HCT116 (cell line): ENCODE data around the gene PIP4K2A. TPM values are rescaled to one million over a fixed set of nuclear protein-coding genes. Genes with fewer than 3 reads are reported as not detected.

Experiments
- ATAC-seq: fragments of 200-7000 bp; cut with Tn5 transposase; 2 replicates; pipeline ENCODE4 v1.9.1; 2020; ENCODE audit warnings: mild to moderate bottlenecking, moderate library complexity
- BruUV-seq: library from RNA; stranded (reverse); fragments of 400-500 nt; replicated peaks from 2 replicates; lab custom pipeline; 2021; lab: Mats Ljungman, UMichigan
- CTCF ChIA-PET: fragments of 300-600 bp; sonication (Branson Sonifier 250); formaldehyde crosslinking; loops from one replicate; lab custom pipeline; 2021; ENCODE audit warnings: antibody characterized with exemption; lab: Charles Lee
- POLR2A ChIA-PET: fragments of 300-600, 350-600 bp; sonication (Branson Sonifier 250); formaldehyde crosslinking; loops from one replicate; lab custom pipeline; 2021; ENCODE audit warnings: antibody characterized with exemption; lab: Charles Lee
- RAD21 ChIA-PET, 2 experiments: fragments of 300-600 bp; sonication (Branson Sonifier 250); formaldehyde crosslinking; loops; one replicate each; lab custom pipeline; 2023; ENCODE audit warnings: low total read pairs in 2 of 2; ENCODE audit not compliant: uncharacterized antibody in 2 of 2, unreplicated experiment in 2 of 2, low non-redundant PET in 1 of 2; lab: Charles Lee
- DNase-seq: peaks from one replicate; pipeline ENCODE4 v3.0.0-alpha.2; 2010; ENCODE audit warnings: low read depth, low spot score
- H2AFZ ChIP-seq: fragments of 200-600 bp; shearing (Covaris generic), sonication (generic); 2 replicates; pipeline ENCODE4 v1.6.1; 2017; ENCODE audit warnings: low read depth, mixed run types, mixed read lengths, antibody characterized with exemption, low read length; ENCODE audit not compliant: poor library complexity, severe bottlenecking
- H3K27ac ChIP-seq: 2 replicates; pipeline ENCODE4 v1.5.1; 2012; ENCODE audit warnings: low read depth, low read length
- H3K27me3 ChIP-seq: fragments of 200-600 bp; sonication (generic); 2 replicates; pipeline ENCODE4 v1.6.1; 2016; ENCODE audit warnings: mixed run types, low read length, mixed read lengths; ENCODE audit not compliant: insufficient read depth
- H3K36me3 ChIP-seq, 2 experiments: fragments of 200-500 bp in 1 of 2; fragments of 200-600 bp in 1 of 2; sonication (Bioruptor generic) in 1 of 2; sonication (generic) in 1 of 2; 2 replicates each; pipeline versions ENCODE4 v1.5.1 to v1.6.1; 2014 to 2016; ENCODE audit warnings: low read length in 2 of 2, inconsistent platforms in 1 of 2, mixed read lengths in 1 of 2, mixed run types in 1 of 2; ENCODE audit not compliant: insufficient read depth in 2 of 2, control insufficient read depth in 1 of 2
- H3K4me1 ChIP-seq, 2 experiments: fragments of 200-600 bp in 1 of 2; sonication (generic) in 1 of 2; 2 replicates each; pipeline versions ENCODE4 v1.5.1 to v1.6.1; 2012 to 2017; ENCODE audit warnings: low read length in 2 of 2, inconsistent platforms in 1 of 2, mild to moderate bottlenecking in 1 of 2, mixed read lengths in 1 of 2, mixed run types in 1 of 2, moderate library complexity in 1 of 2; ENCODE audit not compliant: insufficient read depth in 2 of 2, control insufficient read depth in 1 of 2
- H3K4me2 ChIP-seq: fragments of 200-600 bp; sonication (generic); 2 replicates; pipeline ENCODE4 v1.6.1; 2017; ENCODE audit warnings: mixed run types, low read length, mixed read lengths
- H3K4me3 ChIP-seq, 2 experiments: fragments of 200-600 bp in 1 of 2; sonication (generic) in 1 of 2; replicated peaks in 1 of 2; 2 replicates each; pipeline ENCODE4 v1.5.1; 2011 to 2016; ENCODE audit warnings: low read length in 2 of 2, control low read depth in 1 of 2, low read depth in 1 of 2, mild to moderate bottlenecking in 1 of 2, mixed read lengths in 1 of 2, mixed run types in 1 of 2
- H3K79me2 ChIP-seq: fragments of 200-600 bp; sonication (generic); 2 replicates; pipeline ENCODE4 v1.6.1; 2017; ENCODE audit warnings: mild to moderate bottlenecking, mixed run types, low read length, moderate library complexity, mixed read lengths; ENCODE audit not compliant: insufficient read depth
- H3K9ac ChIP-seq: fragments of 200-600 bp; sonication (generic); 2 replicates; pipeline ENCODE4 v1.6.1; 2016; ENCODE audit warnings: low read length, mixed read lengths
- H3K9me2 ChIP-seq: fragments of 200-600 bp; sonication (generic), shearing (Covaris generic); 2 replicates; pipeline ENCODE4 v1.6.1; 2017; ENCODE audit warnings: mixed run types, mild to moderate bottlenecking, moderate library complexity; ENCODE audit not compliant: insufficient read depth
- H3K9me3 ChIP-seq, 2 experiments: fragments of 200-500 bp in 1 of 2; fragments of 200-600 bp in 1 of 2; sonication (Bioruptor generic) in 1 of 2; sonication (generic) in 1 of 2; 2 replicates each; pipeline ENCODE4 v1.6.1; 2014 to 2017; ENCODE audit warnings: low read length in 2 of 2, mixed read lengths in 2 of 2, inconsistent platforms in 1 of 2, low read depth in 1 of 2, mild to moderate bottlenecking in 1 of 2, mixed run types in 1 of 2, moderate library complexity in 1 of 2; ENCODE audit not compliant: control insufficient read depth in 1 of 2, insufficient read depth in 1 of 2
- H4K20me1 ChIP-seq: fragments of 200-600 bp; sonication (generic), shearing (Covaris generic); 2 replicates; pipeline ENCODE4 v1.6.1; 2017; ENCODE audit warnings: mixed run types, mild to moderate bottlenecking, moderate library complexity; ENCODE audit not compliant: insufficient read depth
- ATF3 ChIP-seq: IDR thresholded peaks from 2 replicates; pipeline ENCODE4 v1.6.1; 2012
- CBX3 ChIP-seq: IDR thresholded peaks from 2 replicates; pipeline ENCODE4 v1.6.1; 2012; ENCODE audit warnings: low read depth
- CEBPB ChIP-seq: IDR thresholded peaks from 2 replicates; pipeline ENCODE4 v1.6.1; 2012; ENCODE audit warnings: low read depth
- EGR1 ChIP-seq: IDR thresholded peaks from 2 replicates; pipeline ENCODE4 v1.6.1; 2012; ENCODE audit warnings: low read depth
- ELF1 ChIP-seq: IDR thresholded peaks from 2 replicates; pipeline ENCODE4 v1.6.1; 2012; ENCODE audit warnings: low read depth, borderline replicate concordance
- FOSL1 ChIP-seq: IDR thresholded peaks from 2 replicates; pipeline ENCODE4 v1.6.1; 2012; ENCODE audit warnings: low read depth
- JUND ChIP-seq: IDR thresholded peaks from 2 replicates; pipeline ENCODE4 v1.6.1; 2012
- POLR2A ChIP-seq: IDR thresholded peaks from 2 replicates; pipeline ENCODE4 v1.7.0; 2011; ENCODE audit warnings: borderline replicate concordance; ENCODE audit not compliant: insufficient read depth, insufficient read length; ENCODE audit errors: extremely low read depth
- POLR2AphosphoS5 ChIP-seq: IDR thresholded peaks from 2 replicates; pipeline ENCODE4 v1.6.1; 2011; ENCODE audit warnings: mild to moderate bottlenecking, low read depth, low read length, moderate library complexity
- RAD21 ChIP-seq: IDR thresholded peaks from 2 replicates; pipeline ENCODE4 v1.6.1; 2012; ENCODE audit warnings: low read depth, mild to moderate bottlenecking
- REST ChIP-seq: IDR thresholded peaks from 2 replicates; pipeline ENCODE4 v1.6.1; 2012; ENCODE audit warnings: low read depth
- SIN3A ChIP-seq: IDR thresholded peaks from 2 replicates; pipeline ENCODE4 v1.6.1; 2012; ENCODE audit warnings: low read depth
- SP1 ChIP-seq: IDR thresholded peaks from 2 replicates; pipeline ENCODE4 v1.6.1; 2012; ENCODE audit warnings: low read depth
- TCF7L2 ChIP-seq: IDR thresholded peaks from 2 replicates; pipeline ENCODE4 v1.7.0; 2011; ENCODE audit warnings: borderline replicate concordance, inconsistent platforms; ENCODE audit not compliant: insufficient read depth, insufficient read length; ENCODE audit errors: extremely low read depth
- YY1 ChIP-seq: IDR thresholded peaks from 2 replicates; pipeline ENCODE4 v1.6.1; 2011; ENCODE audit warnings: low read length, low read depth, moderate library complexity, mild to moderate bottlenecking; ENCODE audit not compliant: insufficient replicate concordance; ENCODE audit errors: extremely low read depth
- ZNF274 ChIP-seq: fragments of 200-500 bp; sonication (Bioruptor generic); IDR thresholded peaks from 2 replicates; pipeline ENCODE4 v1.6.1; 2014; ENCODE audit warnings: mild to moderate bottlenecking, low read depth, low read length, inconsistent platforms
- intact Hi-C: fragments of 100-400 bp; cut with micrococcal nuclease; formaldehyde crosslinking; loops from 2 replicates; pipeline ENCODE4 v1.10.0; 2022
- total RNA-seq: library from RNA; stranded (reverse); gene quantifications from one replicate; pipeline ENCODE4 v1.2.1, GENCODE V29; 2021; ENCODE audit not compliant: unreplicated experiment
- TF ChIP-seq, protein P1 (sequence below), 3 experiments: fragments of 200-600 bp in 1 of 3; sonication (generic) in 1 of 3; IDR thresholded peaks in 2 of 3; conservative IDR thresholded peaks in 1 of 3; 2 replicates each; pipeline ENCODE4 v1.5.1; 2012 to 2017; ENCODE audit warnings: low read depth in 2 of 3, low read length in 2 of 3, antibody characterized with exemption in 1 of 3, borderline replicate concordance in 1 of 3, control low read depth in 1 of 3, mild to moderate bottlenecking in 1 of 3, mixed read lengths in 1 of 3, mixed run types in 1 of 3, moderate library complexity in 1 of 3; ENCODE audit not compliant: insufficient read depth in 1 of 3

The PIP4K2A gene
- total RNA-seq, 1 experiment from 2014 or later = 41.9 TPM

- TF ChIP-seq RAD21 (no peak), SP1 (no peak), JUND (no peak), TCF7L2 (no peak), FOSL1 (no peak), CEBPB (no peak), POLR2A (no peak), ELF1 (no peak), ATF3 (no peak), CBX3 (no peak), EGR1 (no peak), SIN3A (no peak)
- TF ChIP-seq, protein P1, sequence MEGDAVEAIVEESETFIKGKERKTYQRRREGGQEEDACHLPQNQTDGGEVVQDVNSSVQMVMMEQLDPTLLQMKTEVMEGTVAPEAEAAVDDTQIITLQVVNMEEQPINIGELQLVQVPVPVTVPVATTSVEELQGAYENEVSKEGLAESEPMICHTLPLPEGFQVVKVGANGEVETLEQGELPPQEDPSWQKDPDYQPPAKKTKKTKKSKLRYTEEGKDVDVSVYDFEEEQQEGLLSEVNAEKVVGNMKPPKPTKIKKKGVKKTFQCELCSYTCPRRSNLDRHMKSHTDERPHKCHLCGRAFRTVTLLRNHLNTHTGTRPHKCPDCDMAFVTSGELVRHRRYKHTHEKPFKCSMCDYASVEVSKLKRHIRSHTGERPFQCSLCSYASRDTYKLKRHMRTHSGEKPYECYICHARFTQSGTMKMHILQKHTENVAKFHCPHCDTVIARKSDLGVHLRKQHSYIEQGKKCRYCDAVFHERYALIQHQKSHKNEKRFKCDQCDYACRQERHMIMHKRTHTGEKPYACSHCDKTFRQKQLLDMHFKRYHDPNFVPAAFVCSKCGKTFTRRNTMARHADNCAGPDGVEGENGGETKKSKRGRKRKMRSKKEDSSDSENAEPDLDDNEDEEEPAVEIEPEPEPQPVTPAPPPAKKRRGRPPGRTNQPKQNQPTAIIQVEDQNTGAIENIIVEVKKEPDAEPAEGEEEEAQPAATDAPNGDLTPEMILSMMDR (IDR thresholded peaks at IDR 0.05 in 2 of 3, conservative IDR thresholded peaks at IDR 0.05 in 1 of 3; ENCODE audit: borderline replicate concordance in 1 of 3, insufficient read depth in 1 of 3, low read depth in 2 of 3, low read length in 2 of 3) = no peak
These were observed 212.5 kb downstream of the PIP4K2A start (continued) for GRCh38 chr10:22501863-22502262.

- RAD21 ChIA-PET = no interaction called here
- no peaks in the 10 kb centered on the region for H3K36me3 ChIP-seq
- H3K9me2 ChIP-seq = no peaks in the 10 kb centered on the region
- H4K20me1 ChIP-seq = no peaks in the 10 kb centered on the region
- ATAC-seq (no peak), DNase-seq (no peak)
- H3K9ac ChIP-seq = no peak overlapping the region
- no peak overlapping the region for H2AFZ ChIP-seq
- TF ChIP-seq REST = no peak
- no peak for TF ChIP-seq EGR1
- TF ChIP-seq, protein P1 (IDR thresholded peaks at IDR 0.05 in 2 of 3, conservative IDR thresholded peaks at IDR 0.05 in 1 of 3; ENCODE audit: borderline replicate concordance in 1 of 3, insufficient read depth in 1 of 3, low read depth in 2 of 3, low read length in 2 of 3) = no peak
- TF ChIP-seq YY1 = no peak
- no peak for TF ChIP-seq POLR2AphosphoS5
- TF ChIP-seq TCF7L2 = no peak
- TF ChIP-seq CEBPB = no peak
- no peak for TF ChIP-seq ZNF274
- POLR2A ChIA-PET = no interaction called here
- H3K27me3 ChIP-seq = no peaks in the 10 kb centered on the region
- no peak overlapping the region for H3K4me2 ChIP-seq
- H3K79me2 ChIP-seq = no peaks in the 10 kb centered on the region
- no peak overlapping the region for H3K27ac ChIP-seq
- peaks cover 4 to 6% of the 10 kb centered on the region in 2 experiments; a peak in 3 of 4 replicates for H3K4me1 ChIP-seq
- H3K9me3 ChIP-seq = no peaks in the 10 kb centered on the region
- no TSS peak for BruUV-seq
- intact Hi-C loops = no loop called here
- H3K4me3 ChIP-seq = no peak overlapping the region
- CTCF ChIA-PET = no interaction called here
These were observed 213.0 kb downstream of the PIP4K2A start for GRCh38 chr10:22501413-22501812.
